ENCODE results near the gene DMPK. TPM values are rescaled to one million over a fixed set of nuclear protein-coding genes. Genes with fewer than 3 reads are reported as not detected.

Gene DMPK
- total RNA-seq, 4 donors from 2014 or later = 18.9 to 32.6 (median 26.3) TPM

- Histone ChIP-seq H3K4me3 (replicated peaks in 1 of 3) (no peak overlapping the region), H3K27me3 (no peaks in the 10 kb centered on the region), H3K4me1 (peaks cover 0 to 6% of the 10 kb centered on the region in 2 donors), H3K36me3 (peaks cover 15 to 19% of the 10 kb centered on the region in 2 donors), H3K9me3 (no peaks in the 10 kb centered on the region), H3K27ac (no peak overlapping the region)
- 62 to 70% methylated on average over 2 of the region's 2 CpGs for WGBS, 2 donors
- TF ChIP-seq POLR2A (IDR thresholded peaks at IDR 0.05) = no peak
- TF ChIP-seq CTCF (IDR thresholded peaks at IDR 0.05) = no peak
- intact Hi-C loops (cut with DNase I) = no loop called here
- DNase-seq = no peak
These were observed 8.9 kb downstream of the DMPK start for GRCh38 chr19:45773384-45773783.

- Histone ChIP-seq H3K4me1 (peaks cover 0 to 6% of the 10 kb centered on the region in 2 donors), H3K9me3 (no peaks in the 10 kb centered on the region), H3K36me3 (peaks cover 15 to 19% of the 10 kb centered on the region in 2 donors), H3K27ac (no peak overlapping the region), H3K4me3 (replicated peaks in 1 of 3) (no peak overlapping the region), H3K27me3 (no peaks in the 10 kb centered on the region)
- intact Hi-C loops (cut with DNase I) = no loop called here
- no peak for DNase-seq
- TF ChIP-seq POLR2A (IDR thresholded peaks at IDR 0.05) (no peak), CTCF (IDR thresholded peaks at IDR 0.05) (no peak)
- 83 to 89% methylated on average over 1 to 2 of the region's 3 CpGs for WGBS, 2 donors
These were observed 9.4 kb downstream of the DMPK start for GRCh38 chr19:45772912-45773311.

GRCh38 chr19:45772130-45772840 lies 10.0 kb downstream of the DMPK start:
- Histone ChIP-seq H3K27me3 (no peaks in the 10 kb centered on the region), H3K9me3 (no peaks in the 10 kb centered on the region), H3K4me3 (replicated peaks in 1 of 3) (no peak overlapping the region), H3K4me1 (peaks cover 0 to 6% of the 10 kb centered on the region in 2 donors), H3K36me3 (peaks cover 11 to 15% of the 10 kb centered on the region in 2 donors), H3K27ac (no peak overlapping the region)
- TF ChIP-seq CTCF (IDR thresholded peaks at IDR 0.05) (no peak), POLR2A (IDR thresholded peaks at IDR 0.05) (no peak)
- DNase-seq = no peak
- 80 to 83% methylated on average over 14 of the region's 14 CpGs for WGBS, 2 donors
- intact Hi-C loops (cut with DNase I) = no loop called here

DNA sequence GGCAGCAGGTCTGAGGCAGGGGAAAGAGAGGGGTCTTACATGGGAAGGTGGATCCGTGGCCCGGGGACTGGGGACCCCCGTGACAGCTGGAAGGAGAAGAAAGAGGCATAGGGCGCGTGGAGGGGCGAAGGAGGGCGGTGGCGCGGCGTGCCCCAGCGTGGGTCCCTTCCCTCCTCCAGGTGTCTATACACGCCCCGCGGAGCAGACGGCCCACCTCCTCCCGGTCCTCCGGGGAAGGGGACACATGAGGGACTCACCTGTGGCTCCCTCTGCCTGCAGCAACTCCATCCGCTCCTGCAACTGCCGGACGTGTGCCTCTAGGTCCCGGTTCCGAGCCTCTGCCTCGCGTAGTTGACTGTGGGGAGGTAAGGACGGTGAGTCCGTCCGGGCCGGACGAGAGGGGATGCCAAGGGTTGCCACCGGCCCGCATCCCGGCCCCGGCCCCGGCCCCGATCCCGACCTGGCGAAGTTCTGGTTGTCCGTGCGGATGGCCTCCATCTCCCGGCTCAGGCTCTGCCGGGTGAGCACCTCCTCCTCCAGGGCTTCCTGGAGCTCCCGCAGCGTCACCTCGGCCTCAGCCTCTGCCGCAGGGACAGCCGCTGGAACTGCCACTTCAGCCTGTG lies 10.9 kb downstream of the DMPK start:
- WGBS, 2 donors = 79 to 81% methylated on average over 21 to 31 of the region's 46 CpGs
- peak in 1 of 2 donors; percentile 27 for DNase-seq
- intact Hi-C loops (cut with DNase I) = no loop called here
- Histone ChIP-seq H3K36me3 (peaks cover 2 to 7% of the 10 kb centered on the region in 2 donors), H3K4me1 (peaks cover 8 to 14% of the 10 kb centered on the region in 2 donors), H3K27me3 (no peaks in the 10 kb centered on the region), H3K4me3 (replicated peaks in 1 of 3) (no peak overlapping the region), H3K9me3 (no peaks in the 10 kb centered on the region), H3K27ac (peak overlapping the region in 2 of 3 donors; percentile 64 to 91)
- TF ChIP-seq POLR2A (IDR thresholded peaks at IDR 0.05) = no peak
- TF ChIP-seq CTCF (IDR thresholded peaks at IDR 0.05) = no peak
